ENCODE data around the gene ZNF555.

ZNF555 gene

GRCh38 chr19:2827022-2827421, 14.3 kb upstream of the ZNF555 start:
- no peak for DNase-seq

- DNase-seq, result no peak
Observed at GRCh38 chr19:2827840-2828489, 13.3 kb upstream of the ZNF555 start.

GRCh38 chr19:2834294-2834871, 6.9 kb upstream of the ZNF555 start:
- no peak for DNase-seq

- no peak for DNase-seq
Observed at GRCh38 chr19:2837430-2837829, 3.8 kb upstream of the ZNF555 start.

- no peak for DNase-seq
Observed at GRCh38 chr19:2841855-2842574, 740 bp downstream of the ZNF555 start.

GRCh38 chr19:2845107-2845506, 3.8 kb downstream of the ZNF555 start:
- DNase-seq, result no peak

- DNase-seq, result no peak
Observed at GRCh38 chr19:2846180-2846894, 5.1 kb downstream of the ZNF555 start.

GRCh38 chr19:2847507-2847906, 6.2 kb downstream of the ZNF555 start:
- DNase-seq, result no peak

GRCh38 chr19:2848616-2849015, 7.3 kb downstream of the ZNF555 start:
- no peak for DNase-seq

- no peak for DNase-seq
Observed at GRCh38 chr19:2850256-2850925, 9.1 kb downstream of the ZNF555 start.

- no peak for DNase-seq
Observed at GRCh38 chr19:2852598-2852997, 11.3 kb downstream of the ZNF555 start.

GRCh38 chr19:2853015-2853606, 11.8 kb downstream of the ZNF555 start:
- DNase-seq, result no peak

- DNase-seq, result no peak
Observed at GRCh38 chr19:2854849-2855248, 13.6 kb downstream of the ZNF555 start.

GRCh38 chr19:2856457-2857050, 15.3 kb downstream of the ZNF555 start:
- no peak for DNase-seq

GRCh38 chr19:2858864-2859263, 17.6 kb downstream of the ZNF555 start:
- DNase-seq, result no peak

GRCh38 chr19:2863816-2864215, 22.5 kb downstream of the ZNF555 start:
- DNase-seq, result no peak

GRCh38 chr19:2865334-2866100, 24.2 kb downstream of the ZNF555 start:
- no peak for DNase-seq

- no peak for DNase-seq
Observed at GRCh38 chr19:2866495-2867024, 25.3 kb downstream of the ZNF555 start.

- DNase-seq, result no peak
Observed at GRCh38 chr19:2867025-2867991, 26.0 kb downstream of the ZNF555 start, which contains the start of gene ZNF556. ZNF556 (plus strand) TSS chr19:2867335; CDS start chr19:2867422, 87 bp downstream.

- no peak for DNase-seq
Observed at GRCh38 chr19:2869618-2870017, 28.3 kb downstream of the ZNF555 start.

Data from NCI-H510A (cell line).